HG02588 (cell line): ENCODE measurements around the gene AZGP1.
"Not testable (repeated sequence)": the region's sequence is repeated elsewhere in the genome, so short reads cannot be mapped to it uniquely, and the experiment has no call there.

Experiments
- ATAC-seq: cut with Tn5 transposase; IDR thresholded peaks from one replicate; pipeline ENCODE4 v1.9.1; 2021; ENCODE audit warnings: mild to moderate bottlenecking, moderate library complexity; ENCODE audit not compliant: unreplicated experiment

AZGP1 gene

GRCh38 chr7:99953649-99954048, 22.2 kb downstream of the AZGP1 start:
- ATAC-seq: no peak

DNA sequence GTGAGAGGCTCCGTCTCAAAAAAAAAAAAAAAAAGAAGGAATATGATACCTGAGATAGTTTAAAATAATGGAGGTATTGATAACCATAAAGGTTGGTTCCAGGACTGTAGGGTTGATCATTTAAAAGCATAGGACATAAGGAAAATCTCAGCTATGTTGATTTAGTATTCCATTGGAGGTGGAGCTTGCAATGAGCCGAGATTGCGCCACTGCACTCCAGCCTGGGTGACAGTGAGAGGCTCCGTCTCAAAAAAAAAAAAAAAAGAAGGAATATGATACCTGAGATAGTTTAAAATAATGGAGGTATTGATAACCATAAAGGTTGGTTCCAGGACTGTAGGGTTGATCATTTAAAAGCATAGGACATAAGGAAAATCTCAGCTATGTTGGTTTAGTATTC, 23.2 kb downstream of the AZGP1 start:
- ATAC-seq: not testable (repeated sequence)

- ATAC-seq: not testable (repeated sequence)
Observed at GRCh38 chr7:99950819-99951218, 25.0 kb downstream of the AZGP1 start.

DNA sequence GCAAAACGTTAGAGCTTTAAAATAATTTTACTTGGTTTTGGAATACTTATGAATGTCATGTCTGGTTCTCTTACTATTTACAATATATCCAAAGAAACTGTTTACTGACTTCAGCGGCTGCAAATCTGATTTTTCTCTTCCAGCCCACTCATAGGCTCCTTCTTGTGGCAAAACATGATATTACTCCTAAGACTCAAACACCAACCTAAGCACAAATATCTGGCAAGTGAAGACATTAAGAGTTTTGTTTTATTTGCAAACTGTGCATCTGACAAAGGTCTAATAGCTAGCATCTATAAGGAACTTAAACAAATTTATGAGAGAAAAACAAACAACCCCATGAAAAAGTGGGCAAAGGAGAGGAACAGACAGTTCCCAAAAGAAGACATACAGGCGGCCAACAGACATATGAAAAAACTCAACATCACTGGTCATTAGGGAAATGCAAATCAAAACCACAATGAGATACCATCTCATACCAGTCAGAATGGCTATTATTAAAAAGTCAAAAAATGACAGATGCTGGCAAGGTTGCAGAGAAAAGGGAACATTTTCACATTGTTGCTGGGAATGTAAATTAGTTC, 26.1 kb downstream of the AZGP1 start:
- ATAC-seq: no peak

- ATAC-seq: no peak
Observed at GRCh38 chr7:99947608-99948007, 28.2 kb downstream of the AZGP1 start.

DNA sequence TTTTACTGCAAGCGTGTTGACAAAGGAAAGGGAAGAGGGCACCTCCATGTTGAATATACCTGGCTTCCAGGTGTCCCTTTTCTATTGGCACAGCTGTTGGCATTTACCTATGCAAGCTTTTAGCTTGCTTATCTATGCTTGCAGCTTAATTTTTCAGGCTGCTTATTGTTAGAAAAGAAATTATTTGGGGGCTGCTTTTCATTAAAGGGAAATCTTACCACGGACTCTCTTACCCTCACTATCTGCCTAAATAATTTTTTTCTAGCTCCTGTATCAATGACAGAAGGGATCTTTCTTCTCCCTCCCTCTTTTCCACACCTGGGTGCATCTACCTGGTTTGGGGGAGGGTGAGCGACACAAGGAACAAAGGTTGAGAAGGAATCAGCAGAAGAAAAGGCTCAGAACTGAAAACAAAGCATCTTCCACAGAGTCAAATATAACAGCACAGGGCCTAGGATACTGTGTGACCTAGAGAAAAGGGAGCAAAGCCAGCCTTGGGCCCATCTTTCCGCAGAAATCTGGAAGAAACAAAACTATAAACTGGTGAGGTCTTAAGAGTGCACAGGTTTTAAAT, 31.2 kb downstream of the AZGP1 start:
- ATAC-seq: no peak

DNA sequence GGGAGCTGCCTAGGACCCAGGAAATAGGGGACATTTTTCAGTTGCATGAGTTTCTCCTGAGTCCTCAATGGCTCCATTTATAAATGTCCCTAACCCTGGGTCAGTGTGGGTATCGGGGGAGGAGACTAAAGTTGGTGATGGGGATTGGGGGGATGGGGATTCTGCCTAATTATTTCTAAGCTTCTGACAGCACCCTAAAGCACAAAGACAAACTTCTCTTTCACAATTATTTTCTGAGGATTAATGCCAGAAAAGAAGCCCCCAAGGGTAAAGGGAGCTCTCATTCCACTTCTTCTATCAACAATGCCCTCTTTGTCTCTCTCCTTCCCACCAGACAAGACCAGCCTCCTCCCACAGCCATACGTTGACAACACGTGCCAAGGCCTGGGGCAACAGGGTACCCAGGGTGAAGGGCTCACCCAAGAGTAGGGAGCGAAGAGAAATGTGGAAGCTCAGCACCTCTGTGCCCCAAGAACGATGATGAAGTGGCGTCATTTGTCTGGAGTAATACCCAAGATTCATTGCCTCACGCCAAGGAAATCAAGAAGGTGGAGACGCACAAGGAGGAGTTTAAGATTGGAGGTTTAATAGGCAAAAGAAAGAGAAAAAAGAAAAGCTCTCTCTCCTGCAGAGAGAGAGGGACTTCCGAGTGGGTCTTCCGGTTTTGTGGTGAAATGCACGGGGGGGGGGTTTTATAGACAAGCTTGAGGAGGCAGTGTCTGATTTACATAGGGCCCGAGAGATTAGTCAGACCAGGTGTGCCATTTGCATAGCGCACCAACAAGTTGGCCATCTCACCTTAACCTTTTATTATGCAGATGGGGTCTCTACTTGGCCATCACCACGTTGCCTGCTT, 32.0 kb downstream of the AZGP1 start:
- no peak for ATAC-seq

GRCh38 chr7:99938296-99938695, 37.5 kb downstream of the AZGP1 start:
- ATAC-seq: no peak

DNA sequence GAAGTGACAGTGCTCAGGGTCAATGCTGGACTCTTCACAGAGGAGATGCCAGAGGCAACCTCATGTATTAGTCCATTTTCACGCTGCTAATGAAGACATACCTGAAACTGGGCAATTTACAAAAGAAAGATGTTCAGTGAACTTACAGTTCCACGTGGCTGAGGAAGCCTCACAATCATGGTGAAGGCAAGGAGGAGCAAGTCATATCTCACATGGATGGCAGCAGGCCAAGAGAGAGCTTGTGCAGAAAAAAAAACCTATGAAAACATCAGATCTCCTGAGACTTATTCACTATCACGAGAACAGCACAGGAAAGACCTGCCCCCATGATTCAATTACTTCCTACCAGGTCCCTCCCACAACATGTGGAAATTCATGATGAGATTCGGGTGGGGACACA, 40.8 kb downstream of the AZGP1 start:
- not testable (repeated sequence) for ATAC-seq

- ATAC-seq: no peak
Observed at GRCh38 chr7:99930376-99930775, 45.5 kb downstream of the AZGP1 start.

DNA sequence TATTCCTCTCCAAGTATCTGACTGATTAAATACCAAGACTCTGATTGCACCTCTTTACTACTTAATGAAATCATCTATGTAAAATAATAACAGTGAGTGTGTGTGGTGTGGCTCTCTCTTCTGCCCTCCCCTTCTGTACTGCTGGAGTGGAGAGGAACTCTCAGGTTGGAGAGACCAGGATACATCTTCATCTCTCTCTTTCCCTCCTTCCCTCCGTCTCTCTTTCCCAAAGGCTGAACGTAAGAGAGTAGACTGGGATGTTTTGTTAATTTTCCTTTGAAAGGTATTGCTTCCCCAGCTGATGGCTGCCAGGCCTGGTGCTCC, 46.1 kb downstream of the AZGP1 start:
- no peak for ATAC-seq

- ATAC-seq: no peak
Observed at GRCh38 chr7:99928994-99929729, 46.7 kb downstream of the AZGP1 start, which contains the start of gene GJC3. TSS of gene GJC3 (minus strand) at chr7:99929620. CDS start at chr7:99929620, 0 bp downstream.

GRCh38 chr7:99928188-99928587, 47.6 kb downstream of the AZGP1 start:
- ATAC-seq: no peak

- ATAC-seq: no peak
Observed at GRCh38 chr7:99927536-99927935, 48.3 kb downstream of the AZGP1 start.

DNA sequence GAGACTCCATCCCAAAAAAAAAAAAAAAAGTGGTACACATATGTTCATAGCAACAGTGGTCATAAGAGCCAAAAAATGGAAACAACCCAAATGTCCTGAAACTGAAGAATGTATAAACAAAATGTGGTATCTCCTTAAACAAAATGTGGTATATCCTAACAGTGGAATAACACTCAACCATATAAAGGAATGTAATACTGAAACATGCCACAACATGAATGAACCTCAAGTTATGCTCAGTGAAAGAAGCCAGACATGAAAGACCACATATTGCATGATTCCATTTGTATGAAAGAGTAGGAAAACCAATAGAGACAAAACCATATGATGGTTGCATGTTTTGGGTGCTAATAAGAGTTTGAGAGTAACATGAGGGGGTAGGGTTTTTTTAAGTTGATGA, 49.5 kb downstream of the AZGP1 start:
- ATAC-seq: no peak

DNA sequence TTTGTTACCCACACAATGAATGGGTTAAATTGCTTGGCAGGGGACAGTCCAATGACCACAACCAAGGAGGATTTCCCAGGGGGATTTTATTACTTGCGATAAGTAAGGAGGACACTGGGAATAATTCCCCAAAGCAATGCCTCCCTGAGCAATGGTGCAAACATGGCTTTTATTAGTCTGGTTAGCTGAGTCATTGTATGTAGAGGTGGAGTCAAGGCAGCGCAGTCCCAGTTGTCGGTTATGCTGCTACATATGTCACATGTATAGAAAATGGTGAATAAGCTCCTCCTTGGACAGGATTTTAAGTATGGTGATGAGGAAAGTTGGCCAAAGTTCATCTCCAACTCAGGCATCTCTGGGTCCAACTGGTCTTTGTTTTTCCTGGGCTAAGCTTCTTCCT, 52.6 kb downstream of the AZGP1 start:
- ATAC-seq: no peak

DNA sequence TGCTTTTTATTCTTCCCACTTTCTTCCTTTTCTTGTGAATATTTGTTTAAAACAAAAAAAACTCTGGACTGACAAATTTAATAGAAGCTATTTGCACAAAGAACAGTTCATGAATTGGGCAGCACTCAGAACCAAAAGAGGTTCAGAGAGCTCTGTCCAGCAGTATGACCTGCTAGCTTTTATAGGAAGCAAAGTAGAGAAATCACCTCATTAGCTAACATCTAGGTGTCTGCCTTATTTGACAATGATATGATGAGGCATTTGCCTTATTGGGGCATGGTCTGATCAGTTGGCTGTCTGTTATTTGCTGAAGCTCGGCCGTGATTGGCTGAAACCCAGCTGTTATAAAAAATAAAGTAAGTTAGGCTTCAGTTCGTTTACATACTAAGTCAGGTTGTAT, 55.7 kb downstream of the AZGP1 start:
- ATAC-seq: no peak

- no peak for ATAC-seq
Observed at GRCh38 chr7:99919814-99920112, 56.1 kb downstream of the AZGP1 start.

DNA sequence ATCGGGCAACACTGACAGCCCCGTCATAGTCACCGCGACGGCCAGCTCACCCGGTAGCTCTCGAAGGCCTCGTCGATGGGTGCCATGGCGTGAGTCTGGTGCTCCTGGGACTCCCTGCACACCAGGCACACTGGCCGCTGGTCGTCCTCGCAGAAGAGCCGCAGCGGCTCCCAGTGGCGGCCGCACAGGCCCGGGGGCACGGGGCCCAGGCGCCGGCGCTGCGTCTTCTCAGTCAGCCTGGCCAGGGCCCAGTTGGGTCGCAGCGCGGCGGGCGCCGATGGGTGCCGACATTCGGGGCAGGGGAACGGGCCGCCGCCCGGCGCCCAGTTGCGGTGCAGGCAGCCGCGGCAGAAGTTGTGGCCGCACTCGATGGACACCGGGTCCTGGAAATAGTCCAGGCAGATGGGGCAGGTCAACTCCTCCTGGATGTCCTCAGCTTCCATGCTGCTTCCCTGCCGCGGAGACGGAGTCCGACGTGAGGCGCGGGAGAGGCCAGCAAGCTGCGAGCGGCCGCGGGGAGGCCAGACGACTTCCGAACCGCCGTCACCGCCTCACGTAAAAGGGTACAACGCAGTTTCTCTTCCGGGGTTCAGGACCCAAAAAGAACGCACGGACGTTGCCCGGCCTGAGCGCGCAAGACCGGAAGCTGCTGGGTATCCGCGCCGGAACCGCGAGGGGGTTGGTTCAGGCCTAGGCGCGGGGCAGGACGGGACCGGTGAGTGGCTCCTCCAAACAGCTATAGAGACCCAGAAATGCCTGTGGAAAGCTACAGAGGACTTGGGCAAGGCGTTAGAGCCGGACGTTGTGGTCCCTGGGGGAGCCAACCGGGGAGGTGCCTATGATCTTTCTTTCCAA, 56.6 kb downstream of the AZGP1 start, which contains the start of gene TRIM4:
Gene TRIM4 (minus strand): TSS at position 572 of the 855 bp plus-strand sequence. CDS start 129 bp downstream, at position 443.
- ATAC-seq: peak; percentile 98
